ENCODE data around the gene HEPH.
A peak's percentile ranks its signal among the peaks of the same experiment; 100 is the strongest.
"Not testable (repeated sequence)": the region's sequence is repeated elsewhere in the genome, so short reads cannot be mapped to it uniquely, and the experiment has no call there.

Gene HEPH

GRCh38 chrX:66163849-66164411, at the start of gene HEPH:
Gene HEPH, plus strand, starts transcription at chrX:66164247. Its CDS starts 6,324 bp downstream, at chrX:66170571.
- peak; percentile 26 for DNase-seq

GRCh38 chrX:66118722-66119121, 45.3 kb upstream of the HEPH start:
- DNase-seq, result not testable (repeated sequence)

GRCh38 chrX:66121354-66121753, 42.7 kb upstream of the HEPH start:
- not testable (repeated sequence) for DNase-seq

GRCh38 chrX:66126662-66127061, 37.4 kb upstream of the HEPH start:
- no peak for DNase-seq

- DNase-seq, result no peak
Measured at GRCh38 chrX:66130469-66130868, 33.6 kb upstream of the HEPH start.

GRCh38 chrX:66135284-66135683, 28.8 kb upstream of the HEPH start:
- DNase-seq, result not testable (repeated sequence)

- DNase-seq, result no peak
Measured at GRCh38 chrX:66142351-66142750, 21.7 kb upstream of the HEPH start.

- no peak for DNase-seq
Measured at GRCh38 chrX:66144258-66144657, 19.8 kb upstream of the HEPH start.

GRCh38 chrX:66149519-66149918, 14.5 kb upstream of the HEPH start:
- no peak for DNase-seq

GRCh38 chrX:66150163-66150562, 13.9 kb upstream of the HEPH start:
- no peak for DNase-seq

GRCh38 chrX:66162331-66162822, 1.7 kb upstream of the HEPH start:
- no peak for DNase-seq

- no peak for DNase-seq
Measured at GRCh38 chrX:66163447-66163846, 600 bp upstream of the HEPH start.

- no peak for DNase-seq
Measured at GRCh38 chrX:66164470-66164869, 423 bp downstream of the HEPH start.

GRCh38 chrX:66164931-66165330, 884 bp downstream of the HEPH start:
- DNase-seq, result no peak

- DNase-seq, result no peak
Measured at GRCh38 chrX:66166671-66167070, 2.6 kb downstream of the HEPH start.

GRCh38 chrX:66167431-66167830, 3.4 kb downstream of the HEPH start:
- DNase-seq, result no peak

GRCh38 chrX:66176134-66176533, 12.1 kb downstream of the HEPH start:
- DNase-seq, result no peak

- no peak for DNase-seq
Measured at GRCh38 chrX:66191563-66191962, 27.5 kb downstream of the HEPH start.

- no peak for DNase-seq
Measured at GRCh38 chrX:66193821-66194220, 29.8 kb downstream of the HEPH start.

- no peak for DNase-seq
Measured at GRCh38 chrX:66200050-66200664, 36.1 kb downstream of the HEPH start.

GRCh38 chrX:66200855-66201795, 37.1 kb downstream of the HEPH start:
- DNase-seq, result no peak

GRCh38 chrX:66203114-66203513, 39.1 kb downstream of the HEPH start:
- no peak for DNase-seq

- no peak for DNase-seq
Measured at GRCh38 chrX:66221856-66222255, 57.8 kb downstream of the HEPH start.

GRCh38 chrX:66232296-66232695, 68.2 kb downstream of the HEPH start:
- DNase-seq, result no peak
